Kidney epithelial cell (primary cell): ENCODE results near the gene LRRC71. TPM values are rescaled to one million over a fixed set of nuclear protein-coding genes. Genes with fewer than 3 reads are reported as not detected.

Source experiments
- DNase-seq: peaks from one replicate; pipeline ENCODE4 v3.0.0-alpha.2; 2010; ENCODE audit warnings: low read depth
- H3K27me3 ChIP-seq: 2 replicates; pipeline ENCODE4 v1.6.0; 2011; ENCODE audit warnings: low read length; ENCODE audit not compliant: control insufficient read depth, insufficient read depth
- H3K36me3 ChIP-seq: 2 replicates; pipeline ENCODE4 v1.5.1; 2011; ENCODE audit warnings: low read length; ENCODE audit not compliant: control insufficient read depth, insufficient read depth
- H3K4me3 ChIP-seq: 2 replicates; pipeline ENCODE4 v1.5.1; 2011; ENCODE audit warnings: low read depth, mild to moderate bottlenecking, control low read depth, low read length
- CTCF ChIP-seq: IDR thresholded peaks from 2 replicates; pipeline ENCODE4 v1.5.1; 2011; ENCODE audit warnings: mild to moderate bottlenecking, moderate library complexity, low read length, control low read depth, inconsistent platforms; ENCODE audit not compliant: insufficient read depth, poor library complexity, severe bottlenecking
- total RNA-seq: library from RNA; depleted of rRNA; stranded (reverse); fragments of >200 nt; gene quantifications from 2 replicates; pipeline ENCODE4 v1.2.3, GENCODE V29; 2015

Gene LRRC71
- total RNA-seq, 1 donor from 2014 or later: not detected

- peak overlapping the region; percentile 36 for H3K4me3 ChIP-seq
- H3K36me3 ChIP-seq: no peaks in the 10 kb centered on the region
- peaks cover 3% of the 10 kb centered on the region for H3K27me3 ChIP-seq
- DNase-seq: no peak
- no peak for TF ChIP-seq CTCF
These were observed 26.4 kb upstream of the LRRC71 start for GRCh38 chr1:156894001-156894400.

- TF ChIP-seq CTCF: no peak
- no peaks in the 10 kb centered on the region for H3K36me3 ChIP-seq
- no peak for DNase-seq
- peaks cover 3% of the 10 kb centered on the region for H3K27me3 ChIP-seq
- no peak overlapping the region for H3K4me3 ChIP-seq
These were observed 25.5 kb upstream of the LRRC71 start for GRCh38 chr1:156894711-156895454.

GRCh38 chr1:156895455-156895812 lies 25.0 kb upstream of the LRRC71 start:
- TF ChIP-seq CTCF: no peak
- Histone ChIP-seq H3K36me3 (no peaks in the 10 kb centered on the region), H3K4me3 (no peak overlapping the region), H3K27me3 (peaks cover 3% of the 10 kb centered on the region)
- no peak for DNase-seq

- no peak for DNase-seq
- no peak for TF ChIP-seq CTCF
- H3K4me3 ChIP-seq: no peak overlapping the region
- H3K27me3 ChIP-seq: peaks cover 3% of the 10 kb centered on the region
- H3K36me3 ChIP-seq: no peaks in the 10 kb centered on the region
These were observed 24.5 kb upstream of the LRRC71 start for GRCh38 chr1:156895927-156896326.

- peaks cover 3% of the 10 kb centered on the region for H3K27me3 ChIP-seq
- no peak for TF ChIP-seq CTCF
- H3K4me3 ChIP-seq: no peak overlapping the region
- peak; percentile 84 for DNase-seq
- no peaks in the 10 kb centered on the region for H3K36me3 ChIP-seq
These were observed 23.9 kb upstream of the LRRC71 start for GRCh38 chr1:156896490-156897033.

- DNase-seq: peak; percentile 32
These were observed 23.2 kb upstream of the LRRC71 start for GRCh38 chr1:156897078-156897825.

More at GRCh38 chr1:156897078-156897825, 23.2 kb upstream of the LRRC71 start:
- TF ChIP-seq CTCF: no peak
- no peaks in the 10 kb centered on the region for H3K36me3 ChIP-seq
- H3K27me3 ChIP-seq: no peaks in the 10 kb centered on the region
- no peak overlapping the region for H3K4me3 ChIP-seq
